ENCODE data around the gene KIAA1210.

KIAA1210 gene

DNA sequence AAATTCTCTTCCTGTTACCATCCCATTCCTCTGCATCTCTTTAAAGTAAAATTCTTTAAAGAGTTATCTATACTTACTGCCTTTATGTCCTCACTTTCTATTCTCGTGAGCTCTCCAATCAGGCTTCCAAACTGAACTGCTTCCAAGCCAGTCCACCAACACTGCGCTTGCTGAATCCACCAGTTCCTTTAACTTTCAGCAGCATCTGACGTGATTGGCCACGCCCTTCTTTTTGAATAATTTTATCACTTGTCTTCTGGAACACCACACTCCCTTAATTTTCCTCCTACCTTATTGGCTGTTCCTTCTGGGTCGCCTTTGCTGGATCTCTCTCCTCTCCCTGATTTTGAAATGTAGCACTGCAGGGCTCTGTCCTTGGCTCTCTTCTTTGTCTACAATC, at the start of gene KIAA1210:
TSS of gene KIAA1210 (minus strand) at position 163 of the 400 bp plus-strand sequence. CDS start 4,170 bp downstream, outside the sequence.
- DNase-seq (no peak), ATAC-seq (no peak)
- Mint-ChIP-seq H3K4me1 (no peaks in the 10 kb centered on the region), H3K36me3 (ENCODE audit: low read depth) (no peaks in the 10 kb centered on the region), H3K9me3 (no peaks in the 10 kb centered on the region), H3K27me3 (peaks cover 1% of the 10 kb centered on the region), H3K27ac (no peak within 1 kb of the TSS), H3K4me3 (no peak within 1 kb of the TSS)

DNA sequence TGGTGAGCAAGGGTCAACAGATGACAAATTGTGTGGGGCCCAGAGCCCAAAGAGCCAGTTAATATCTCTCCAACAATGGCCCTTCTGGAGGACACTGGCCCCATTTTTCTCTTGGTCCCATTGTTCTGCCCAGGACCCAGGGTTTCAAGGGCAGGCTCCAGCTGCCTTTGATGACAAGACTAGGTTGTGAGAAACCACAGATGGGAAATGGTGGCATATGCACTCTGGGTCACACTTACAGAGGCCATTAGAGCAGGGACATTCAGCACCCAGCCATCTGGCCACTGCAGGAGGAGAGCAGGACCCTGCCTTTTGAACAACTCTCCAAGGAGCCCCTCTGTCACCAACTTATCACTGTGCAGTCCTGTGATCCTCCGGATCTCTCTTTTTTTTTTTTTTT, 49.7 kb upstream of the KIAA1210 start:
- no peaks in the 10 kb centered on the region for H3K9me3 Mint-ChIP-seq
- no peaks in the 10 kb centered on the region for H3K36me3 Mint-ChIP-seq (ENCODE audit: low read depth)
- H3K27ac Mint-ChIP-seq, result no peak overlapping the region
- no peak overlapping the region for H3K4me3 Mint-ChIP-seq
- H3K4me1 Mint-ChIP-seq, result no peaks in the 10 kb centered on the region
- DNase-seq (no peak), ATAC-seq (no peak)
- H3K27me3 Mint-ChIP-seq, result no peaks in the 10 kb centered on the region

DNA sequence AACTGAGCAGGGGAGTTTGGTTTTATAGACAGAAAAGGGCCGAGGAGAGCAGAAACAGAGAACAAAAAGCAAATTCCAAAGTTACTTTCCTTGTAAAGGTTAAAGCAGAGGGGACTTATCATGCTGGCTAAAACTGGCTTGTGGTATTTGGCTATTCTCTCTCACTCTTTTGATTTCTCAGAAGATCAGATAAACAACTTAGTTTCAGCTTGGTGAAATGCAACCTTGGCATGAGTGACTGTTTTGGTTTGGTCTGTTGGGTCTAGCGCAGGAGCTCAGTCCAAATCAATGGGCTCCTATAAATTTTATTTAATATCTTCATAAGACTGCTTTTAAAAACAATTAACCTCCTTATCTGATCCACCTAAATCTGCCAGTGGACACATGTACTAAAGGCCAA, 47.3 kb upstream of the KIAA1210 start:
- H3K27ac Mint-ChIP-seq, result no peak overlapping the region
- no peaks in the 10 kb centered on the region for H3K27me3 Mint-ChIP-seq
- H3K4me1 Mint-ChIP-seq, result no peaks in the 10 kb centered on the region
- H3K4me3 Mint-ChIP-seq, result no peak overlapping the region
- ATAC-seq (no peak), DNase-seq (no peak)
- no peaks in the 10 kb centered on the region for H3K9me3 Mint-ChIP-seq
- no peaks in the 10 kb centered on the region for H3K36me3 Mint-ChIP-seq (ENCODE audit: low read depth)

DNA sequence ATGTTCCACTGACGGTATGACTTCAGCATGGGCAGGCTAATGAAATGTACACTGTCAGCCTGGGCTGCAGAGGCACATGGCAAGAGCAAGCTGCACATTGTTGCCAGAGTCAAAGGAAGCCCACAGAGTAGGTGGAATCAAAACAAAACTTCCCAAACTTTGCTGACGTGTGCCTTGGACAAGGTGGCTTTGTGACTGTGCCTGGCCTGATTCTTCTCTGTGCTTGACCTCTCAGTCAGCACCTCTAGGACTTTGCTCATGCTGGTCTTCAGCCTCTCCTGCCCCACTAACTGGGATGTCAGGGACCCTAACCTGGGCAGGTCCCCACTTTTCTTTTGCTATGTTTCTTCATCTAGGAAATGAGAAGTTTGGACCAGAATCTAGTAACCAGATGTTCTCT, 40.5 kb upstream of the KIAA1210 start:
- DNase-seq, result no peak
- H3K27me3 Mint-ChIP-seq, result peaks cover 2% of the 10 kb centered on the region
- H3K4me3 Mint-ChIP-seq, result no peak overlapping the region
- no peaks in the 10 kb centered on the region for H3K4me1 Mint-ChIP-seq
- no peaks in the 10 kb centered on the region for H3K36me3 Mint-ChIP-seq (ENCODE audit: low read depth)
- H3K9me3 Mint-ChIP-seq, result no peaks in the 10 kb centered on the region
- no peak overlapping the region for H3K27ac Mint-ChIP-seq
- ATAC-seq, result no peak

DNA sequence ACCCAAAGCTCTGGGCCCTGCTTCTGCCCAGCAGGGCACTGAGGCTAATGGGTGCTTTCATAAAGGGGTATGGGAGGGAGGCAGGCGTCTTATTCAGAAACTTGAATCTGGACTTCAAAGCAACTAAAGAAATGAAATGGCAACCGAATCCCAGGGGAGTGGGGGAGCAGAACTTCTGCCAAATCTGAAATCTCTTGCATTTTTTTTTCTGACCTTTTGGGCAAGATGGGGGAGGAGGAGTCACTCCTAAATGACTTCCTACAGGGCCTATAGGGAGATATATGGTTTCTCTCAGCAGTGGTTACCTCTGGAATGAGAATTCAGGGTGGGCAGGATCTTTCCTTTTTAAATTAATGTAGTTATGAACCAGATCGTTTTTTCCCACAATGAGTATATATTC, 30.6 kb upstream of the KIAA1210 start:
- ATAC-seq, result no peak
- Mint-ChIP-seq H3K9me3 (no peaks in the 10 kb centered on the region), H3K27me3 (peaks cover 5% of the 10 kb centered on the region), H3K27ac (no peak overlapping the region), H3K36me3 (ENCODE audit: low read depth) (no peaks in the 10 kb centered on the region), H3K4me3 (no peak overlapping the region), H3K4me1 (no peaks in the 10 kb centered on the region)
- no peak for DNase-seq

DNA sequence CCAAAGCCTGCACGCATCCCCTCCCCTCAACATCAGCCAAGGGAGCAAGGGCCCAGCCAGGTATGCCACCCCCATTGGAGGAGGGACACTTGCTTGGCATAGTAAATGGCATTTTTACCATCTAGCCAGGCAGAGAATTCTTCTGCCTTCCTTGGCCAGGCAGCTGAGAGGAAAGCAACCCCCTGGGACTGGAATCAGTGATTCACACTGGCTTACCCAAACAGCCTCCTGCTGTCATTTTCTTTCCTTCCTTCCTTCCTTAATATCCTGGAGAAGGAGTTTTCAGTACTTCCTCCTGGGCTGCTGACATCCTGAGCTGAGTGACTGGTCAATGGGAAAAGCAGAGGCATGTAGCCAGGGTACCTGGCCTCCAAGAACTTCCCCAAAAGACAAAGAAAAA, 28.6 kb upstream of the KIAA1210 start:
- Mint-ChIP-seq H3K27me3 (peaks cover 5% of the 10 kb centered on the region), H3K4me1 (no peaks in the 10 kb centered on the region), H3K4me3 (no peak overlapping the region), H3K9me3 (no peaks in the 10 kb centered on the region), H3K36me3 (ENCODE audit: low read depth) (no peaks in the 10 kb centered on the region), H3K27ac (no peak overlapping the region)
- DNase-seq (no peak), ATAC-seq (no peak)

DNA sequence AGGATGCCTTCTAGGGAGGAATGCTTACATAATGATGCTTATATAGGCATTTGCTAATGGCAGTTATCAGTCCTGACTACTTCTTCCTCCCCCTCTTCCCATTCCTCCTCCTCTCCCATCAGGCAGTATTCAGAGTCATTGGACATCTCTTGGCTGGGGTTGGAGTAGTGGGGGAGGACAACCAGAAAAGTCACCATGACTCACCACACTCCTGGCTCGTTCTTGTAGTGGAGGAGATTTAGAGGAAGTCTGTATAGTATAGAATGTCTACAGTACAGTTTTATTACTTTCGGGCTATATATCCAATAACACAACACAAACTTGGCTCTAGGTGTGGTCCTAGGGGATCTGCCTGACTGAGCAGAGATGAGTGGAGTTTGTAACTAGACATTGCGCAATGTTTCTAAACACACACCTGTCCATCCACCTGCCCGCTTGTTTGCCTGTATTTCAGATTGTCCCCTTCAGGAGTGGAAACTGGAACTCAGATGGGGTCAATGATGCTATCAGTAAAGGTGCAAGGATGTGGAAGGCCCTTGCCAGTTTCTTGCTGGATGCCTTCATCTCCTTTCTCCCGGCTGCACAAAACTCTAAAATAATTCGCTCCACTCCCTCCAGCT, 27.9 kb upstream of the KIAA1210 start:
- H3K27ac Mint-ChIP-seq, result no peak overlapping the region
- DNase-seq, result no peak
- no peaks in the 10 kb centered on the region for H3K36me3 Mint-ChIP-seq (ENCODE audit: low read depth)
- H3K4me3 Mint-ChIP-seq, result no peak overlapping the region
- no peak for ATAC-seq
- H3K9me3 Mint-ChIP-seq, result no peaks in the 10 kb centered on the region
- peaks cover 5% of the 10 kb centered on the region for H3K27me3 Mint-ChIP-seq
- H3K4me1 Mint-ChIP-seq, result no peaks in the 10 kb centered on the region

DNA sequence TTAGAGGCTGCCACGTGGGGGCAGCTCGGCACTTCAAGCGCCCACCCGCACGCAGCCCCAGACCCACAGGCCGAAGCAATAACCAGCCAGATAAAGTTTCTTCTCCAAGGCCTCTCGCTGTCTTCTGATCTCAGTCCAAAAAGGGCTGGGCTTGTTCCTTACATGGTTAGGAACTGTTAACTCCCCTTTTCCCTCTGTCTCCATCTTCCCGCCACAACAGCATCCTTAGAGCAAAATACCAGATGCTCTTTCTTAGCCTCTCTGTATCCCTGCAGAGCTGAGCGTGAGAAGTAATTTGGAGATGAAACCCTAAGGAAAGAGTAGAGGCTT, 23.4 kb upstream of the KIAA1210 start:
- no peaks in the 10 kb centered on the region for H3K4me1 Mint-ChIP-seq
- no peak overlapping the region for H3K4me3 Mint-ChIP-seq
- H3K27me3 Mint-ChIP-seq, result no peaks in the 10 kb centered on the region
- DNase-seq (no peak), ATAC-seq (no peak)
- no peaks in the 10 kb centered on the region for H3K9me3 Mint-ChIP-seq
- H3K27ac Mint-ChIP-seq, result no peak overlapping the region
- no peaks in the 10 kb centered on the region for H3K36me3 Mint-ChIP-seq (ENCODE audit: low read depth)

DNA sequence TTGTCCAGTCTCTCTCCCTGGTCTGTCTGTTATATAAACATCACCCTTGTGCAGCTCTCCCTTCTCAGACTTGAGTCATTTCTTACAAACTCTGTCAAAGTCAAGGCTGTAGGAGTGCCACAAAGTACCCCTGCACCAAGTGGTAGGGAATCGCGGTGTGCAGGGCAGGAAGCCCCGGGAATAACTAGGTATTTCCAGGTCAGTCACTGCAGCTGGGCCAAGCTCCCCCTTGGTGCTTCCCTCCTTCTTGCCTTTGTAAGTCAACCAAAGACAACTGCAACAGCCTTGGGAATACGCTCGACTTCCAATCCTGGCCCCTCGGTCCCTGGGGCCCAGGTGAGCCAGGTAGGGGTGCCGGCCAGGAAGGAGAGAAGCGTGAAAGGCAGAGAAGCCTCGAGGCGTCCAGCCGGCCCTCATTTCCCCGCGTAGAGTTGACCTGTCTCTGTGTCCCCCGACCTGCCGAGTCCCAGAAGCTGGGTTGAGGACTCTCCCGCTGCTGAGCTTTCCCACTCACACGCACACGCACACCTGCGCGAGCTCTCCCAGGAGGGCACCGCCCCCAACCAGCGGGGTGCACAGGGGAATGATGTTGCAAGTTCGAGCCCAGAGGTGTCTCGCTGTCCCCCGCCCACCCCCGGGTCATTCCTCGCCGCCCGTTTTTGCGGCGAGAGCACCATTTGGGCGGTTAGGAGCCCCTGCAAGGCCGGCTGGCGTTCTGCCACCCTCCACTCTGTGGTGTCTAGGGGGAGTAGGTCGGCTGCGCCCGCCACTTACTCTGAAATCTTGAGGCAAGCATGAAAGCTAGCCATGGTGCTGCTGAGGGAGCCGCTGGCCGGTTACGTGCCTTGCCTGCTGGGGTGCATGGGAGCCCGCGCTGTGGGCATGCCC, 22.8 kb upstream of the KIAA1210 start:
- ATAC-seq (no peak), DNase-seq (no peak)
- H3K9me3 Mint-ChIP-seq, result no peaks in the 10 kb centered on the region
- H3K36me3 Mint-ChIP-seq (ENCODE audit: low read depth), result no peaks in the 10 kb centered on the region
- no peak overlapping the region for H3K4me3 Mint-ChIP-seq
- H3K27ac Mint-ChIP-seq, result no peak overlapping the region
- H3K27me3 Mint-ChIP-seq, result no peaks in the 10 kb centered on the region
- H3K4me1 Mint-ChIP-seq, result no peaks in the 10 kb centered on the region

DNA sequence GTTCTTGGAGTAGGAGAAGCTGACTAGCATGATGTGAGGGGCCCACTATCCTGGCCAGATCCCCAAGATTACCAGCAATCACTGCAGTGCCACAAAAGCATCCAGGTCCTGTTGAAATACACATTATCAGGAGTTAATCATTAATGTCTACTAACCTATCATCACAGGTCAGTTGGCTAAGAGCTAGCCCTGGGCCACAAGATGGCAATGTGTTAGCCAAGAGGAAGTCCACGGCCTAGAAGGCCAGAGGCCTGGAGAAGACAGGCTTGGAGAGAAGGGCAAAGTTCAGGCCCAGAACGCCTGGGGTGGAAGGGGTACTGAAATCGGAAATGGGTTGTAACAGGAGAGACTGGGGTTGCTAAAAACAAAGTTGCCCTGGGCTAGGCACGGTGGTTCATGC, 19.9 kb upstream of the KIAA1210 start:
- Mint-ChIP-seq H3K27ac (no peak overlapping the region), H3K9me3 (no peaks in the 10 kb centered on the region), H3K36me3 (ENCODE audit: low read depth) (no peaks in the 10 kb centered on the region), H3K4me3 (no peak overlapping the region), H3K4me1 (no peaks in the 10 kb centered on the region), H3K27me3 (no peaks in the 10 kb centered on the region)
- ATAC-seq, result no peak
- DNase-seq, result no peak

DNA sequence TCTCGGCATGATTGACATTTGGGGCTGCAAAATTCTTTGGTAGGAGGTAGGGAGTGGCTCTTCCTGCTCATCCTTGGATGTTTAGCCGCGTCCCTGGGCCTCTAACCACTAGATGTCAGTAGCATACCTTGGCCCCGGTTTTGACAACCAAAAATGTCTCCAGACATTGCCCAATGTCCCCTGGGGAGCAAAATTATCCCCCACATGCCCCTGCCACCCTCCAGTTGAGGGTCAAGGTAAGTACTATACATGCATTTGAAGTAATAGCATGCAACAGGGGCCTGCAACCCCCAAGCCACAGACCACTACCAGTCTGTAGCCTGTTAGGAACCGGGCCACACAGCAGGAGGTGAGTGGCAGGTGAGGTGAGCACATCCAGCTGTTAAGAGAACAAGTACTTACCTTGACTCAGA, 17.6 kb upstream of the KIAA1210 start:
- no peak overlapping the region for H3K4me3 Mint-ChIP-seq
- H3K27ac Mint-ChIP-seq, result no peak overlapping the region
- no peaks in the 10 kb centered on the region for H3K4me1 Mint-ChIP-seq
- no peaks in the 10 kb centered on the region for H3K36me3 Mint-ChIP-seq (ENCODE audit: low read depth)
- DNase-seq (no peak), ATAC-seq (no peak)
- no peaks in the 10 kb centered on the region for H3K9me3 Mint-ChIP-seq
- H3K27me3 Mint-ChIP-seq, result no peaks in the 10 kb centered on the region

DNA sequence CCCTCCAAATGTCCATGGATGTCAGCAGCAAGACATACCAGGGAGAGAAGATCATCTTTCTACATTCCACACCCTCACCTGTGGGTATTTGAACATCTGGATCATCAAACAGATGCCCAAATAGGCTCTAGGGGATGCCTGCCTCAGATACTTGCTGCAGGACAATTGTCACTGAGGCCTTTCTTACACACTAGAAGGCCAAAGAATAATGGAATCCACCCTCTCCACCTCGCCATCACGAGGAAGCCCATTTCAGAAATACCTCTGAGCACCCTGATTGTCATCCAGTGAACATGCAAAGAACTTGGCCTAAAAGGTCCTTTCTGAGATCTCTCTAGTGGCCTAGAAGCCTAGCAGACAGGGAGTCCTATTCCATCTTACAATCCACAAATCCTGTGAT, 6.9 kb upstream of the KIAA1210 start:
- no peaks in the 10 kb centered on the region for H3K27me3 Mint-ChIP-seq
- no peaks in the 10 kb centered on the region for H3K36me3 Mint-ChIP-seq (ENCODE audit: low read depth)

DNA sequence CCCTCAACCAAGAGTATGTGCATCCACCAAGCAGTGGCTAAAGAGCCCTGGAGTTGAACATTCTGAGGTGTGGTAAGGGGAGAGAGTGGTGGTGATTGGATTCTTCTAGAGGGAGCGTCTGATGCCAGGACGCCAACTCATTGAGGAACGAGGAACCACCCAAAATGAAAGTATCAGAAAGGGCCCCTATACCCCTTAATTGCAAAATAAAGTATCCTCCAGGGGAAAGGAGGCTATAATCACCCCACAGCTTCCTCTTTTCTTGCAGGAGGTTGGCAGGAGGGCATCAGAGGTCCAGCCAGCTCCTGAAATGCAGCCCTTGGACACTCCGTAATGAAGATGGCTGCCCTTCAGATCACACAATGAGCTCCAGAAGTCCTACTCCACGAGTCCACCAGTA, 5.3 kb upstream of the KIAA1210 start:
- H3K27ac Mint-ChIP-seq, result no peak overlapping the region
- no peak for ATAC-seq
- H3K9me3 Mint-ChIP-seq, result no peaks in the 10 kb centered on the region
- no peak for DNase-seq
- no peak overlapping the region for H3K4me3 Mint-ChIP-seq
- H3K27me3 Mint-ChIP-seq, result no peaks in the 10 kb centered on the region
- H3K4me1 Mint-ChIP-seq, result no peaks in the 10 kb centered on the region
- no peaks in the 10 kb centered on the region for H3K36me3 Mint-ChIP-seq (ENCODE audit: low read depth)

More for the DNA sequence above, 6.9 kb upstream of the KIAA1210 start:
- Mint-ChIP-seq H3K27ac (no peak overlapping the region), H3K9me3 (no peaks in the 10 kb centered on the region), H3K4me1 (no peaks in the 10 kb centered on the region), H3K4me3 (no peak overlapping the region)
- no peak for DNase-seq
- no peak for ATAC-seq

DNA sequence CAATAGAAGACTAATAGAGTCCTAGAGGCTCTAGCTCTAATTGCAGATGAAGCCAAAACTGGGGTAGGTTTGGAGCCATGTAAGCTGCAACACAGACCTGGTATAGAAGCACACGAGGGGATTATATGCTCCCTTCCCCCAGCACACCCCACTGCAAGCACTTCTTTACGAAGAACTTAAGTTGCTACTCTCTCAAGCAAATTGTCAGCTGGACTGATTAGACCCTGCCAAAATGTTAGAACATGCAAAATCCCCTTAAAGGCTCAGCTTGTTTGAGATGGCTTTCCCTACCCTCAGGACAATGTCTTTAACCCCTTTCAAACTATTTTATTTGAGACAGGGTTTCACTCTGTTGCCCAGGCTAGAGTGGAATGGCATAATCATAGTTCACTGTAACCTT, 4.7 kb upstream of the KIAA1210 start:
- Mint-ChIP-seq H3K4me3 (no peak overlapping the region), H3K9me3 (no peaks in the 10 kb centered on the region), H3K36me3 (ENCODE audit: low read depth) (no peaks in the 10 kb centered on the region), H3K27ac (no peak overlapping the region), H3K27me3 (peaks cover 1% of the 10 kb centered on the region), H3K4me1 (no peaks in the 10 kb centered on the region)
- DNase-seq (no peak), ATAC-seq (no peak)

DNA sequence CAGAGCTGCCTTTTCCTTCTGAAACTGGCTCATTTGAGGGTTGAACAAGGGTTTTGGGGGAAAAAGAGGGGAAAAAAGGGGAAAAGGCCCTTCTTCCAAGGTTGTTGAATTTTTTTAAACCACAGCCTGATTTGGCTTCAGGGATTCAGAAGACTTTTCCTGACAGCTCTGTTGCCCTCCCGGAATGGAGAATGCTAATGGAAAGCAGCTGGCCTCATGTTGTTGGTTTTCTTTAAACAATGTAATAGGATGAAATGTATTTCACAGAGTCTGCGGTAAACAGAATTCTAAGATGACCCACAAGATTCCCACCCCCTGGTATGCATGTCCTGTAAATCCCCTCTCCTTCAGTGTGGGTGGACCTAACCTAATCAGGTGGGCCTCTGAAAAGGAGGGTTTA, 3.3 kb upstream of the KIAA1210 start:
- no peak for ATAC-seq
- Mint-ChIP-seq H3K4me3 (no peak overlapping the region), H3K27me3 (peaks cover 1% of the 10 kb centered on the region), H3K27ac (no peak overlapping the region), H3K4me1 (no peaks in the 10 kb centered on the region), H3K36me3 (ENCODE audit: low read depth) (no peaks in the 10 kb centered on the region), H3K9me3 (no peaks in the 10 kb centered on the region)
- no peak for DNase-seq
